IPS-20b (cell line): ENCODE data around the gene RFX6.

ENCODE experiments used
- H3K27ac ChIP-seq: one replicate; pipeline ENCODE4 v1.5.1; 2013; ENCODE audit warnings: low read length
- H3K27me3 ChIP-seq: 2 replicates; pipeline ENCODE4 v1.6.1; 2013; ENCODE audit warnings: mild to moderate bottlenecking, low read length, inconsistent platforms; ENCODE audit not compliant: insufficient read depth
- H3K36me3 ChIP-seq: 2 replicates; pipeline ENCODE4 v1.6.1; 2013; ENCODE audit warnings: low read depth, mild to moderate bottlenecking, inconsistent platforms, low read length, moderate library complexity; ENCODE audit not compliant: insufficient read depth
- H3K4me1 ChIP-seq: 2 replicates; pipeline ENCODE4 v1.6.1; 2013; ENCODE audit warnings: mild to moderate bottlenecking, control low read depth, inconsistent platforms, low read length, moderate library complexity; ENCODE audit not compliant: insufficient read depth
- H3K4me3 ChIP-seq: 2 replicates; pipeline ENCODE4 v1.5.1; 2013; ENCODE audit warnings: mild to moderate bottlenecking, low read length, inconsistent platforms
- H3K9ac ChIP-seq: 2 replicates; pipeline ENCODE4 v1.6.1; 2013; ENCODE audit warnings: low read depth, mild to moderate bottlenecking, inconsistent platforms, low read length, moderate library complexity
- H3K9me3 ChIP-seq: 2 replicates; pipeline ENCODE4 v1.6.1; 2013; ENCODE audit warnings: mild to moderate bottlenecking, low read depth, low read length, inconsistent platforms; ENCODE audit not compliant: insufficient read depth

Gene RFX6

DNA sequence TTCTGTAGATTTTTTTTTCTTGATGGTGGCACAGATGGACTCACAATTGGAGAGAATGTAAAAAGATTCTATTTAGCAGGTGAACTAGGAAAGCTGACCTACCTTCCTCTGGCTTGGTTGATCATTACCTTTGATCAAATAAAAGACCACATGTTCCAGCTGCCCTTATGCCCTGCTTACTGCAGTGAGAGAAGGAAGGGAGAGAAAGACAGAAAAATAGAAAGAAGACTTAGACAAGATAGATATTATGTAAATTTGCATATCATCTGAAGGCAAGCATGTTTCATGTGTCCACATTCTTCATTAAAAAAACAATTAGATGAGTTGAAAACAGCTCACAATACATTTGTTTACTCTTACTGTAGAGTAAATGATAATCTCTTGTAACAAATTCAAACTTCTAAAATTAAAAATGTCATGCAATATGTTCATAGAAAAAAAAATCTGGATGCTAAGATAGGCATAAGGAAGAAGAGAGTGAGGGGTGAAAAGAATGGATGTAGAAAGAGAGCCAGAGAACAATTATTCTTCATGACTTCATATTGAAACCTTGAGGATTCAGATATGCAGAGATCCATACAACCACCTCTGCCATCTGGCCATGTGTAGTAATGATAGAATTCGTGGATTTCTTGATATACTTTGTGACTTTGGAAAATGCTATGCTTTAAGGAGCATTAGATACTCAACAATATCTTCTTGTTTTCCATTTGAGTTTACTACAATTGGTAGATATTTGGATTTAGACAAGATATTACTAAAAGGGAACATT is 71.7 kb downstream of the RFX6 start:
- peaks cover 4% of the 10 kb centered on the region for H3K4me1 ChIP-seq
- no peaks in the 10 kb centered on the region for H3K27me3 ChIP-seq
- no peak overlapping the region for H3K9ac ChIP-seq
- H3K4me3 ChIP-seq, result no peak overlapping the region
- no peaks in the 10 kb centered on the region for H3K36me3 ChIP-seq
- no peaks in the 10 kb centered on the region for H3K9me3 ChIP-seq
- no peak overlapping the region for H3K27ac ChIP-seq

DNA sequence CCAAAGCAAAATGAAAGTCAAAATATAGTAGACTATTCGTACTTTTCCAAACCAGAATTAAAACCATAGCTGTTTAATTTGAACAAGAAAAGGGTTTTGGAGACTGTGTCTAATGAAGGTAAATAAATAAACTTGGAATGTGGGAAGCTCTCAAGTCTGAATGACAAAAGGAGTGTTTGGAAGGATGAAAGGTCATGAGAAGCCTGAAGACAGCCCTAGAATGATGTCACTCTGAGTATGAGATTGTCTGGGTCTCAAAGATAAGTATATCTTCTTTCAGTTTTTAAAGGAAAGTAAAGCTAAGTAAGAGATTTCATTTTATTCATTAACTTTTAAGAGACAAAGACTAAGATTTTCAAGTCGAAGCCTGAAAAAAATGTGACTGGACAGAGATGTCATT is 72.9 kb downstream of the RFX6 start:
- H3K9me3 ChIP-seq, result no peaks in the 10 kb centered on the region
- H3K27me3 ChIP-seq, result no peaks in the 10 kb centered on the region
- peaks cover 4% of the 10 kb centered on the region for H3K4me1 ChIP-seq
- H3K36me3 ChIP-seq, result no peaks in the 10 kb centered on the region
- no peak overlapping the region for H3K4me3 ChIP-seq
- H3K9ac ChIP-seq, result no peak overlapping the region
- no peak overlapping the region for H3K27ac ChIP-seq

DNA sequence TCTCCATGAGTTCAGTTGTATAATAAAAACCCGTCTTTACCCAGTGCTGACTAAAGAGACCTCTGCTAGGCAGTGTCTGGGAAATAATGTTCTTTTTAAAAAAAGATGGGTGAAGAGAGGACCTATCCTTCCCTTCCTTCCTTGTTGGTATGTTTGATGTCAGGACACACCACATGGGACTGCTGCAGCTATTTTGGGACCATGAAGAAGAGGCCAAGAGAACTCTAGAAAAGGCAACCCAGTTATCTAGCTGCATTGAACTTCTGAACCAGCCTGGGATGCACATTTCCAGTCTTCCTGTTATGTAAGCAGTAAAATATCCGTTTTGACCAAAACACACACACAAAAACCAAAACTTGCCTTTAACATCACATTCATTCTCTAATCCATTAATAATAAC is 77.3 kb downstream of the RFX6 start:
- no peak overlapping the region for H3K4me3 ChIP-seq
- no peaks in the 10 kb centered on the region for H3K9me3 ChIP-seq
- H3K27me3 ChIP-seq, result no peaks in the 10 kb centered on the region
- H3K27ac ChIP-seq, result no peak overlapping the region
- peaks cover 4% of the 10 kb centered on the region for H3K4me1 ChIP-seq
- H3K36me3 ChIP-seq, result no peaks in the 10 kb centered on the region
- no peak overlapping the region for H3K9ac ChIP-seq

DNA sequence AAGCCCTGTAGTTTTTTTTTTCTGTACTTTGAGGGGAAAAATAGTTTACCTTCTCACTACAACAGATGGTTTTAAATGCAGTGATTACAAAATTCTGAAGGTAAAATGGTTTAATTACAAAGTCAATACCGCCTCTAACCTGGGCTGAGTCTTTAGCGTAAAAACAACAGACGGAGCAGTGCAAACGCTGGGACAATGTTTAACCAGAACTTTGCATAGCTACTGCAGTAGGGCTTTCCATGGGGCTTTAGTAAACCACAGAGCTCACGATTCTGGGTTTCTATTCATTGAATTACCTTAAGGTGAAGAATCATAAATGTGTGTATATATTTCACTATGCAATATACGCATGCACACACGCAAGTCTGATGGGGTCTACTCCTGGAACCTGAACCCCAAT is 77.9 kb downstream of the RFX6 start:
- H3K9ac ChIP-seq, result no peak overlapping the region
- no peak overlapping the region for H3K27ac ChIP-seq
- no peak overlapping the region for H3K4me3 ChIP-seq
- no peaks in the 10 kb centered on the region for H3K9me3 ChIP-seq
- no peaks in the 10 kb centered on the region for H3K36me3 ChIP-seq
- no peaks in the 10 kb centered on the region for H3K27me3 ChIP-seq
- H3K4me1 ChIP-seq, result 0 out of 2 replicates have a peak, but pooled peaks cover under 1% of the 10 kb centered on the region

DNA sequence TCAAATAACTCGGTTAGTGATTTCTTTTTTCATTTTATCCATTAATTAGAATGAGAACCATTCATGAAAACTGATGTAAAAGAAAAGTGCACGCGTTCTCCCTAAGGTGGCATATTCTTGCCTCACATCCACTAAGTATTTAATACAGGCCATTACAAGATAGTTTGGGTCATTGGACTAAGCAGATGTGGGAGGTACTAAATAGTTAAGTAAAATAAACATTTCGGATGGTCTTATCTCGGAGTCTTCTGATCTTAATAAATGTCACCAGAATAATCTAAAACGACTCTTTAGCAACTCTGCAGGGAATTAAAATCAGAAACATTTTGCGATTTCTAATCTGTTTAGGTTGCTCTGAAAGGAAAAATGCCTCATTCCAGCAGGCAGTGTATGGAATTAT is 78.7 kb downstream of the RFX6 start:
- H3K9ac ChIP-seq, result no peak overlapping the region
- no peaks in the 10 kb centered on the region for H3K27me3 ChIP-seq
- H3K27ac ChIP-seq, result no peak overlapping the region
- no peak overlapping the region for H3K4me3 ChIP-seq
- no peaks in the 10 kb centered on the region for H3K36me3 ChIP-seq
- H3K9me3 ChIP-seq, result no peaks in the 10 kb centered on the region
- H3K4me1 ChIP-seq, result no peaks in the 10 kb centered on the region

DNA sequence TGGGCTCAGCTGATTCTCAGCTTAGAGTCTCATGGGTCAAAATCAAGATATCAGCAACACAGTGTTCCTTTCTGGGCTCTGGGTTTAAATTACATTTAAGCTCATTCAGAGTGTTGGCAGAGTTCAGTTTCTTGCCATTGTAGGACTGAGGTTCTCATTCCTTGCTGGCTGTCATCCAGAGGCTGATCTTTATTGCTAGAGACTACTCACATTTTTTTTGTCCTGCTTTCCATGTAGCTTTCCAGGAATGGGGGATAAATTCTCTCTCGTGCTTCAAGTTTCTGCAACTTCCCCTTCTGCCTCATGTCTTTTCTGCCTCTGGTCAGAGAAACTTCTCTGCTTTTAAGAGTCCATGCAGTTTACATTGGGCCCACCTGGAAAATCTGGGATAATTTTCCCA is 86.9 kb downstream of the RFX6 start:
- no peaks in the 10 kb centered on the region for H3K36me3 ChIP-seq
- H3K4me3 ChIP-seq, result no peak overlapping the region
- H3K9me3 ChIP-seq, result no peaks in the 10 kb centered on the region
- H3K4me1 ChIP-seq, result no peaks in the 10 kb centered on the region
- H3K9ac ChIP-seq, result no peak overlapping the region
- no peaks in the 10 kb centered on the region; the same call in 1 of the 2 replicates for H3K27me3 ChIP-seq
- H3K27ac ChIP-seq, result no peak overlapping the region

DNA sequence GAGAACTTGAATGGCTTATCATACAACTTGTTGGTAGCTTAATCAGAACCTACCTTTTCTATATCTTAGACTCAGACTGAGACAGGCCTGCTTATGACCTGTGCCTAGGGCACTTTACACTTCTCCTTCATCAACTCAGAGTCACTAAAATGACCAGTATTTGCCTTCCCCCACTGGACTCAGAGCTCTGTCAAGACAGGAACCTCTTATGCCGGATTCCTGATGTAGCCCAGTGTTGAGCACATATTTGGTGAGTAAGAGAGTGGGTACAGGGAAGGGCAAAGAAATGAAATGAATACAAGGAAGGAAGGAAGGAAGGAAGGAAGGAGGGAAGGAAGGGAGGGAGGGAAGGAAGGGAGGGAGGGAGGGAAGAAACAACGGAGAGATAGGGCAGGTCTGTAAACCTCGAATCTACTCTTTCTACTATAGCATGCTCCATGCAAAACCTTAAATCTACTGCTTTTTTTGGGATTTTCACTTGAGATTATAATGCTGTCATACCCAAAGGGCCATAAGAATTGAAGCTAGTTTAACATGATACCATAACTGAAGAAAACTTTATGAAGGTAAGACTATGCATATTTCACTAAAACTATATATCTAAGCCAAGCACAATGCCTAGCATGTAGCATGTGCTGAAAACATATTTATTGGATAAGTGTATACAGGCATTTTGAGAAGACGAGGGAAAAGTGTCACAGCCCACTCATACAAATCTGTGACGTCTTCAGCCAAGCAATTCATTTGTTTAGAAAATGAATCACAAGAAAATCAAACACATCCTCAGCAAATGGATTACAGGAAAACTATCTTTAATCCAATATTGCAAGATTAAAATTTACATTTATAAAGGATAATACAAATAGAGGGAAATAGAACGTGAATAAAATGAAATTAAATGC is 89.9 kb downstream of the RFX6 start:
- no peaks in the 10 kb centered on the region; the same call in 1 of the 2 replicates for H3K27me3 ChIP-seq
- no peaks in the 10 kb centered on the region for H3K4me1 ChIP-seq
- H3K36me3 ChIP-seq, result no peaks in the 10 kb centered on the region
- H3K9ac ChIP-seq, result no peak overlapping the region
- H3K9me3 ChIP-seq, result no peaks in the 10 kb centered on the region
- H3K4me3 ChIP-seq, result no peak overlapping the region
- no peak overlapping the region for H3K27ac ChIP-seq

DNA sequence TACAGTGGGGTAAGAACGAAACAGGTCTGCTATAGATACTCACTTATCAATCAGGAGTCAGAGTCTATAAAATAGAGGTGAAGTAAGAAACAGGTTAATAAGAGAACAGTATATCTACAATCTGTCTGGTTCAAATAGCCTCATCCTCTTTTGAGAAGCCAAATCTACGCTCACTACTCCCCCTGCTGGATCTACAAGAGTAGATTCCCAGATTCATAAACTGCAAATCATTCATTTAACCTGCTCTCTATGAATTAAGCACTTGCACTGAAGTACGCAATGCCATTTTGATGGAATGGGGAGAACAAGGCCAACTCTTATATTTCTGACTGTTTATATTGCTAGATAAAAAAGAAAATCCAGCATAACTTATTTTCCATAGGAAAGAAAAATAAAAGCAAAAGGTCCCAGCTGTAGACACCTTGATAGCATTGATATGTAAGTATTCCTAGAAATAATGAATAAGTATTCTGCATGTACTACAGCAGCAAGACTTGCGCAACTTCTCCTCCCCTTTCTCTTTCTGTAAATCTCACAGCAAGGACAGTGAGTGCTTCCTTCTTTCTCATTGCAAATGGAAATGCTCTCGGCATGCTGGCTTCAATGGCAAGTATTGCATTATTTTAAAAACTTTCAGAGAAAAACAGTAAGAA is 92.3 kb downstream of the RFX6 start:
- Histone ChIP-seq H3K9me3 (no peaks in the 10 kb centered on the region), H3K36me3 (no peaks in the 10 kb centered on the region), H3K4me1 (no peaks in the 10 kb centered on the region), H3K27ac (no peak overlapping the region), H3K4me3 (no peak overlapping the region), H3K9ac (no peak overlapping the region), H3K27me3 (no peaks in the 10 kb centered on the region)

DNA sequence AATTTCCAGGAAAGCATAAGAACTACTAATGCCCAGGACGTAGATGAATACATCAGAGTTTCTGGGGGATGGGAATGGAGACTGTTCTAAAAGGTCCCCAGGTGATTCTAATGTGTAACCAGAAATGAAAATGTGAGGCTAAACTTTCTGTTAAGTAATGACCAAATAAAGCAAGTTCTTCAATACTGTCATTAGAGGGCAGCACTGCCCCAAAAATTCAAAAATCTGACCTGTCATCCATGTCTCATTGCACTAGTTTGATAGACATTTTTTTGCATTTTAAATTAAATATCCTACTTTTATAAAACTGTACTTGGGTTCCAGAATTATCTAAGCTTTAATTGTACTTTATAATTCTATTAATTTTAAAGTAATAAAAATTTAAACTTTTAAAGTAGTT is 94.9 kb downstream of the RFX6 start:
- H3K9ac ChIP-seq, result no peak overlapping the region
- no peak overlapping the region for H3K4me3 ChIP-seq
- H3K9me3 ChIP-seq, result no peaks in the 10 kb centered on the region
- no peaks in the 10 kb centered on the region for H3K27me3 ChIP-seq
- no peaks in the 10 kb centered on the region for H3K36me3 ChIP-seq
- no peak overlapping the region for H3K27ac ChIP-seq
- H3K4me1 ChIP-seq, result no peaks in the 10 kb centered on the region

DNA sequence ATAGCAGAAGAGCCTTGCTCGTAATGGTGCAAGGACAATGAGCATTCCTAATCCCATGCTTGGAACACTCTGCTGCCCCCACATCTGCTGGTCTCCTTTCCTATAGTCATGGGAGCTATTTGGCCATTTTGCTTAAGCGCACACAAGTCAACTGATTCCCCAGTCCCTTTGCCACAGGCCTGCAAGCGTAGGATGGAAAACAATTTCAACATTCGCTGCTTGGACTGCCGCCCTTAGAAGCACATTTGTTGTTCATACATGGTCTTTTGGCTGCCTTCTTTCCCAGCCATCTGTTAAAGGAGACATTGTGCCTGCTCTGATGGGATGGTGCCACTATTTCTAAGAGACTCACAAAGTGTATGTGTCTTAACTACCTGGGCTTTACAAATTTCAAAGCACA is 96.9 kb downstream of the RFX6 start:
- no peaks in the 10 kb centered on the region for H3K27me3 ChIP-seq

DNA sequence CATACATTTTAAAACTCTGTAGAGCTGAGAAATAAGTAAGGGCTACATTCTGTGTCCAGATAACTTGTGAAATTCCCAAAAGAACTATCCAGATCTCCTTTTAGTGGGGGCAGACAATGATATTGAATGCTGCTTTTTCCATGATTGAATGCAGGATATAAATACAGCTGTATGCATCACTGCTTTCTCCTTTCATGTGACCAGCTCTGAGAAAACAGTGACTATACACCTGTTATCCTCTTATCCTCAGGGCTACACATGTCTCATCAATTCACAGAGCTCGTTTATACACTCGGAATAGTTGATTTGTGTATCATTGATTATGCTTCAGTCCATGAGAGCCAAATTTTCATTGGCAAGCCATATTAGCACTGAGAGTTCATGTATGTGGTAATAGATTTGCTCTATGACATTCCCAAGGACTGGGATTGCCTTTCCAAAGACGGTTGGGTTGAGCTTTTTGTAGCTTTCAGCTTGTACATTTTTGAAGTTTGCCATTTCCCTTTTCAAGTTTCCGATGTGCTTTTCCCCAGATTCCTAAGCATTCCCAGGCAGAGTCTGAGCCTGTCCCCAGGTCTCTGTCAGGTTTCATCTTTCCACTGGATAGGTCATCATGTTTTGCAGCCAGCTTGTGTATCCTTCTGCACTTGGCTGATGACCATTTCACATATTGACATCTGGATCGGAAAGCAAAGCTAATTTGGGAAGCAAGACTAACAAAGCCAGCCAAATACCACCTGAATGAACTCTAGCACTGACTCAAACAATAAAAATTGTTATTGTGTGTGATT is 97.7 kb downstream of the RFX6 start:
- H3K36me3 ChIP-seq, result no peaks in the 10 kb centered on the region
- no peaks in the 10 kb centered on the region for H3K4me1 ChIP-seq
- no peak overlapping the region for H3K27ac ChIP-seq
- no peaks in the 10 kb centered on the region for H3K9me3 ChIP-seq
- no peak overlapping the region for H3K9ac ChIP-seq
- no peaks in the 10 kb centered on the region for H3K27me3 ChIP-seq
- no peak overlapping the region for H3K4me3 ChIP-seq

More for the DNA sequence above, 96.9 kb downstream of the RFX6 start:
- Histone ChIP-seq H3K4me1 (no peaks in the 10 kb centered on the region), H3K36me3 (no peaks in the 10 kb centered on the region), H3K4me3 (no peak overlapping the region), H3K9me3 (no peaks in the 10 kb centered on the region), H3K9ac (no peak overlapping the region), H3K27ac (no peak overlapping the region)
